Activated T-cell treated with anti-CD3 and anti-CD28 coated beads, Interleukin-2, amount 50 U/mL, for 24 hours (primary cell): ENCODE measurements around the gene CLIP4.

Experiments
- DNase-seq: peaks from one replicate; pipeline ENCODE4 v3.0.0-alpha.2; 2020
- H3K27ac Mint-ChIP-seq: 2 replicates; pipeline ENCODE4 v1.8.0; 2020; ENCODE audit warnings: mild to moderate bottlenecking, mixed read lengths
- H3K27me3 Mint-ChIP-seq: 2 replicates; pipeline ENCODE4 v1.8.0; 2020; ENCODE audit warnings: mixed read lengths
- H3K36me3 Mint-ChIP-seq: 2 replicates; pipeline ENCODE4 v1.8.0; 2020; ENCODE audit warnings: low read depth, mixed read lengths
- H3K4me1 Mint-ChIP-seq: 2 replicates; pipeline ENCODE4 v1.8.0; 2020; ENCODE audit warnings: low read depth, mixed read lengths
- H3K4me3 Mint-ChIP-seq: 2 replicates; pipeline ENCODE4 v1.8.0; 2020; ENCODE audit warnings: mild to moderate bottlenecking, moderate library complexity, mixed read lengths
- H3K9me3 Mint-ChIP-seq: 2 replicates; pipeline ENCODE4 v1.8.0; 2020; ENCODE audit warnings: mixed read lengths

CLIP4 gene

GRCh38 chr2:29175338-29175737, 60.1 kb downstream of the CLIP4 start:
- peaks cover 62% of the 10 kb centered on the region for H3K36me3 Mint-ChIP-seq
- no peak for DNase-seq
- H3K27me3 Mint-ChIP-seq: no peaks in the 10 kb centered on the region
- H3K4me3 Mint-ChIP-seq: no peak overlapping the region
- no peak overlapping the region for H3K27ac Mint-ChIP-seq
- H3K9me3 Mint-ChIP-seq: no peaks in the 10 kb centered on the region
- H3K4me1 Mint-ChIP-seq: peaks cover 8% of the 10 kb centered on the region

GRCh38 chr2:29182334-29182733, 67.1 kb downstream of the CLIP4 start:
- Mint-ChIP-seq H3K4me1 (peaks cover 10% of the 10 kb centered on the region), H3K27me3 (no peaks in the 10 kb centered on the region), H3K9me3 (no peaks in the 10 kb centered on the region), H3K36me3 (peaks cover 62% of the 10 kb centered on the region), H3K4me3 (no peak overlapping the region), H3K27ac (no peak overlapping the region)
- no peak for DNase-seq

GRCh38 chr2:29182920-29183319, 67.7 kb downstream of the CLIP4 start:
- no peak overlapping the region for H3K4me3 Mint-ChIP-seq
- H3K9me3 Mint-ChIP-seq: no peaks in the 10 kb centered on the region
- H3K4me1 Mint-ChIP-seq: peaks cover 11% of the 10 kb centered on the region
- no peak overlapping the region for H3K27ac Mint-ChIP-seq
- peaks cover 65% of the 10 kb centered on the region for H3K36me3 Mint-ChIP-seq
- H3K27me3 Mint-ChIP-seq: no peaks in the 10 kb centered on the region
- DNase-seq: no peak

GRCh38 chr2:29184531-29184930, 69.3 kb downstream of the CLIP4 start:
- no peaks in the 10 kb centered on the region for H3K9me3 Mint-ChIP-seq
- peaks cover 8% of the 10 kb centered on the region for H3K4me1 Mint-ChIP-seq
- H3K4me3 Mint-ChIP-seq: no peak overlapping the region
- H3K27me3 Mint-ChIP-seq: no peaks in the 10 kb centered on the region
- peaks cover 58% of the 10 kb centered on the region for H3K36me3 Mint-ChIP-seq
- DNase-seq: no peak
- no peak overlapping the region for H3K27ac Mint-ChIP-seq

GRCh38 chr2:29186817-29187216, 71.6 kb downstream of the CLIP4 start:
- DNase-seq: no peak
- peaks cover 50% of the 10 kb centered on the region for H3K36me3 Mint-ChIP-seq
- H3K27ac Mint-ChIP-seq: no peak overlapping the region
- no peaks in the 10 kb centered on the region for H3K27me3 Mint-ChIP-seq
- H3K4me3 Mint-ChIP-seq: no peak overlapping the region
- no peaks in the 10 kb centered on the region for H3K9me3 Mint-ChIP-seq
- H3K4me1 Mint-ChIP-seq: peaks cover 3% of the 10 kb centered on the region

GRCh38 chr2:29187926-29188325, 72.7 kb downstream of the CLIP4 start:
- Mint-ChIP-seq H3K27me3 (no peaks in the 10 kb centered on the region), H3K36me3 (peaks cover 41% of the 10 kb centered on the region), H3K27ac (no peak overlapping the region), H3K4me1 (peaks cover 1% of the 10 kb centered on the region), H3K9me3 (no peaks in the 10 kb centered on the region), H3K4me3 (no peak overlapping the region)
- no peak for DNase-seq

GRCh38 chr2:29189052-29189451, 73.8 kb downstream of the CLIP4 start:
- no peaks in the 10 kb centered on the region for H3K9me3 Mint-ChIP-seq
- H3K4me3 Mint-ChIP-seq: no peak overlapping the region
- H3K4me1 Mint-ChIP-seq: peaks cover 1% of the 10 kb centered on the region
- DNase-seq: no peak
- H3K27ac Mint-ChIP-seq: no peak overlapping the region
- peaks cover 37% of the 10 kb centered on the region for H3K36me3 Mint-ChIP-seq
- H3K27me3 Mint-ChIP-seq: no peaks in the 10 kb centered on the region

GRCh38 chr2:29191817-29192216, 76.6 kb downstream of the CLIP4 start:
- no peak for DNase-seq
- Mint-ChIP-seq H3K4me1 (peaks cover 3% of the 10 kb centered on the region), H3K27ac (no peak overlapping the region), H3K4me3 (no peak overlapping the region), H3K27me3 (no peaks in the 10 kb centered on the region), H3K36me3 (peaks cover 16% of the 10 kb centered on the region), H3K9me3 (no peaks in the 10 kb centered on the region)

GRCh38 chr2:29192526-29192925, 77.3 kb downstream of the CLIP4 start:
- H3K27ac Mint-ChIP-seq: no peak overlapping the region

GRCh38 chr2:29193111-29193510, 77.9 kb downstream of the CLIP4 start:
- Mint-ChIP-seq H3K27me3 (no peaks in the 10 kb centered on the region), H3K9me3 (no peaks in the 10 kb centered on the region), H3K4me3 (no peak overlapping the region), H3K27ac (no peak overlapping the region), H3K36me3 (peaks cover 5% of the 10 kb centered on the region), H3K4me1 (peaks cover 2% of the 10 kb centered on the region)
- DNase-seq: no peak

More at GRCh38 chr2:29192526-29192925, 77.3 kb downstream of the CLIP4 start:
- DNase-seq: no peak
- H3K27me3 Mint-ChIP-seq: no peaks in the 10 kb centered on the region
- no peaks in the 10 kb centered on the region for H3K9me3 Mint-ChIP-seq
- peaks cover 3% of the 10 kb centered on the region for H3K4me1 Mint-ChIP-seq
- H3K4me3 Mint-ChIP-seq: no peak overlapping the region
- H3K36me3 Mint-ChIP-seq: peaks cover 11% of the 10 kb centered on the region

- Mint-ChIP-seq H3K9me3 (no peaks in the 10 kb centered on the region), H3K36me3 (peaks cover 4% of the 10 kb centered on the region), H3K4me1 (peaks cover 2% of the 10 kb centered on the region), H3K4me3 (no peak overlapping the region), H3K27ac (no peak overlapping the region), H3K27me3 (no peaks in the 10 kb centered on the region)
- DNase-seq: no peak
These were observed 78.5 kb downstream of the CLIP4 start for GRCh38 chr2:29193681-29194080.

GRCh38 chr2:29195796-29196195, 80.6 kb downstream of the CLIP4 start:
- no peak overlapping the region for H3K27ac Mint-ChIP-seq
- no peaks in the 10 kb centered on the region for H3K9me3 Mint-ChIP-seq
- no peak for DNase-seq
- H3K36me3 Mint-ChIP-seq: peaks cover 4% of the 10 kb centered on the region
- no peak overlapping the region for H3K4me3 Mint-ChIP-seq
- H3K4me1 Mint-ChIP-seq: peaks cover 2% of the 10 kb centered on the region
- H3K27me3 Mint-ChIP-seq: no peaks in the 10 kb centered on the region

- no peaks in the 10 kb centered on the region for H3K9me3 Mint-ChIP-seq
These were observed 81.9 kb downstream of the CLIP4 start for GRCh38 chr2:29196792-29197788.

GRCh38 chr2:29201979-29202378, 86.8 kb downstream of the CLIP4 start:
- H3K27me3 Mint-ChIP-seq: no peaks in the 10 kb centered on the region
- no peaks in the 10 kb centered on the region for H3K9me3 Mint-ChIP-seq
- no peak overlapping the region for H3K4me3 Mint-ChIP-seq
- H3K4me1 Mint-ChIP-seq: no peaks in the 10 kb centered on the region
- H3K36me3 Mint-ChIP-seq: peaks cover 2% of the 10 kb centered on the region
- H3K27ac Mint-ChIP-seq: no peak overlapping the region
- DNase-seq: no peak

More at GRCh38 chr2:29196792-29197788, 81.9 kb downstream of the CLIP4 start:
- Mint-ChIP-seq H3K4me1 (peaks cover 2% of the 10 kb centered on the region), H3K27me3 (no peaks in the 10 kb centered on the region), H3K27ac (no peak overlapping the region), H3K4me3 (no peak overlapping the region), H3K36me3 (no peaks in the 10 kb centered on the region)
- peak; percentile 82 for DNase-seq

- Mint-ChIP-seq H3K27me3 (no peaks in the 10 kb centered on the region), H3K27ac (no peak overlapping the region), H3K4me1 (no peaks in the 10 kb centered on the region), H3K36me3 (peaks cover 2% of the 10 kb centered on the region), H3K4me3 (no peak overlapping the region), H3K9me3 (no peaks in the 10 kb centered on the region)
- no peak for DNase-seq
These were observed 87.7 kb downstream of the CLIP4 start for GRCh38 chr2:29202819-29203495.
